Uterus (tissue), 4 donors: ENCODE results near the gene BRAT1. TPM values are rescaled to one million over a fixed set of nuclear protein-coding genes. Genes with fewer than 3 reads are reported as not detected.

Source experiments
- DNase-seq, 2 donors: peaks; one replicate each; pipeline ENCODE4 v3.0.0-alpha.2; 2019 to 2020
- H3K27ac ChIP-seq, 2 donors: fragments of 200-600 bp; sonication (generic); 1 replicate in 1 of 2; 2 replicates in 1 of 2; pipeline ENCODE4 v1.5.1; 2016 to 2018
- H3K27me3 ChIP-seq, 2 donors: fragments of 200-600 bp; sonication (generic); one replicate each; pipeline ENCODE4 v1.5.1; 2018 to 2019; ENCODE audit warnings: control low read depth in 1 of 2
- H3K36me3 ChIP-seq, 2 donors: fragments of 200-600 bp; sonication (generic); one replicate each; pipeline ENCODE4 v1.5.1; 2019; ENCODE audit warnings: control low read depth in 1 of 2
- H3K4me1 ChIP-seq, 2 donors: fragments of 200-600 bp; sonication (generic); one replicate each; pipeline ENCODE4 v1.5.1; 2018 to 2019; ENCODE audit warnings: control low read depth in 1 of 2
- H3K4me3 ChIP-seq, 2 donors: fragments of 200-600 bp; sonication (generic); 1 replicate in 1 of 2; 2 replicates in 1 of 2; pipeline ENCODE4 v1.5.1; 2018 to 2019; ENCODE audit warnings: mild to moderate bottlenecking in 1 of 2
- H3K9me3 ChIP-seq, 2 donors: fragments of 200-600 bp; sonication (generic); one replicate each; pipeline ENCODE4 v1.5.1; 2019; ENCODE audit warnings: control low read depth in 1 of 2
- POLR2A ChIP-seq, 2 donors: fragments of 450-650 bp; IDR thresholded peaks; one replicate each; pipeline ENCODE4 v1.6.1; 2016; ENCODE audit warnings: antibody characterized with exemption in 2 of 2, mild to moderate bottlenecking in 1 of 2, moderate library complexity in 1 of 2
- intact Hi-C: fragments of 100-400 bp; cut with DNase I; formaldehyde crosslinking; loops from one replicate; pipeline ENCODE4 v1.15.1; 2023; ENCODE audit warnings: low total_unique reads
- total RNA-seq, 4 donors: library from RNA; depleted of rRNA in 3 of 4; stranded (reverse); fragments of >200 nt in 3 of 4; gene quantifications; one replicate each; pipeline versions ENCODE4 v1.1.0 to v1.2.4, GENCODE V29; 2014 to 2023
- TF ChIP-seq, protein P1 (sequence below), 4 experiments: fragments of 200-600 bp in 2 of 4; fragments of 450-650 bp in 2 of 4; sonication (generic) in 2 of 4; IDR thresholded peaks; one replicate each; pipeline ENCODE4 v1.5.1; 2016 to 2019; ENCODE audit warnings: antibody characterized with exemption in 4 of 4, mild to moderate bottlenecking in 2 of 4, moderate library complexity in 1 of 4
- donor health status: DM: yes; HTN: yes; CAD: no.

Gene BRAT1
- total RNA-seq, 4 donors from 2014 or later = 10.3 to 44.3 (median 36.0) TPM

DNA sequence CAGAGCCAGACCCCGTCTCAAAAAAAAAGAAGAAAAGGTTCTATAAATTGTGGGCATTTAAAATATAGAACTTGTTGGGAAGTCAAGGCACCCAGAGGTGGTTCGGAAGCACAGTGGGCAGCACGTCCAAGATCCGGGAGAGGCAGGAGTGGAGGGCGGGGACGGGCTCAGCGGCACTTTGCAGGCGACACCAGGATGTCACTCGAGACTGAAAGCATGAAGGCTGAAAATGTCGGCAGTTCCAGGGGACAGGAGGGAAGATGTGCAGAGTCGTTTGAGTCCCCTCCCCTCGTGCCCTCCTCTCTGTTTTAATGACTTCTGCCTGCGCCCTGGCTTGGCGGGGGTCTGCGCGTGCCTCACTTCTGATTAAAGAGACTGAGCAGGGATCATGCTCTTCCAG lies 34.0 kb upstream of the BRAT1 start:
- H3K36me3 ChIP-seq = no peaks in the 10 kb centered on the region
- H3K4me3 ChIP-seq = no peak overlapping the region
- intact Hi-C loops = no loop called here
- no peak for DNase-seq
- H3K4me1 ChIP-seq = no peaks in the 10 kb centered on the region
- H3K27me3 ChIP-seq = no peaks in the 10 kb centered on the region
- H3K9me3 ChIP-seq = no peaks in the 10 kb centered on the region
- TF ChIP-seq POLR2A (IDR thresholded peaks at IDR 0.05) = no peak
- TF ChIP-seq, protein P1, sequence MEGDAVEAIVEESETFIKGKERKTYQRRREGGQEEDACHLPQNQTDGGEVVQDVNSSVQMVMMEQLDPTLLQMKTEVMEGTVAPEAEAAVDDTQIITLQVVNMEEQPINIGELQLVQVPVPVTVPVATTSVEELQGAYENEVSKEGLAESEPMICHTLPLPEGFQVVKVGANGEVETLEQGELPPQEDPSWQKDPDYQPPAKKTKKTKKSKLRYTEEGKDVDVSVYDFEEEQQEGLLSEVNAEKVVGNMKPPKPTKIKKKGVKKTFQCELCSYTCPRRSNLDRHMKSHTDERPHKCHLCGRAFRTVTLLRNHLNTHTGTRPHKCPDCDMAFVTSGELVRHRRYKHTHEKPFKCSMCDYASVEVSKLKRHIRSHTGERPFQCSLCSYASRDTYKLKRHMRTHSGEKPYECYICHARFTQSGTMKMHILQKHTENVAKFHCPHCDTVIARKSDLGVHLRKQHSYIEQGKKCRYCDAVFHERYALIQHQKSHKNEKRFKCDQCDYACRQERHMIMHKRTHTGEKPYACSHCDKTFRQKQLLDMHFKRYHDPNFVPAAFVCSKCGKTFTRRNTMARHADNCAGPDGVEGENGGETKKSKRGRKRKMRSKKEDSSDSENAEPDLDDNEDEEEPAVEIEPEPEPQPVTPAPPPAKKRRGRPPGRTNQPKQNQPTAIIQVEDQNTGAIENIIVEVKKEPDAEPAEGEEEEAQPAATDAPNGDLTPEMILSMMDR (IDR thresholded peaks at IDR 0.05) = no peak
- H3K27ac ChIP-seq = no peak overlapping the region

DNA sequence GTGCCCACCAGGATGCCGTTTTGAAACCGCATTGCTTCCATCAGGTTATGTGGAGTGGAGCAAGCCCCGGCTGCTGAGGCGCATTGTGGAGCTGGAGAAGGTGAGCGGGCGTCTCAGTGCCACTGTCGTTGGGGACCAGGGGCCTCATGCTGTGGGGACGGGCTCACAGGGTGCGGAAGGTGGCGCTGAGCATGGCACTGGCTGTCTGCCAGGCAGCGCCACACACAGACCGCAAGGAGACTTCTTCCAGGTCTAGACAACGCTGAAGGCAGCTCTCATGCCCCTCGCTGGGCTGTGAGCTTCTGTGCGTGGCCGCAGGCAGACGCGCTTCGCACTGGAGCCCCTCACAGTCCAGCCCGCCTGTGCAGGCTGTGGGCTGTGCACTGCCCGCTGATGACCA lies 32.5 kb upstream of the BRAT1 start:
- DNase-seq = no peak
- TF ChIP-seq, protein P1 (IDR thresholded peaks at IDR 0.05) = no peak
- no peak for TF ChIP-seq POLR2A (IDR thresholded peaks at IDR 0.05)
- H3K36me3 ChIP-seq = no peaks in the 10 kb centered on the region
- intact Hi-C loops = no loop called here
- no peaks in the 10 kb centered on the region for H3K4me1 ChIP-seq
- H3K27me3 ChIP-seq = no peaks in the 10 kb centered on the region
- H3K9me3 ChIP-seq = no peaks in the 10 kb centered on the region
- no peak overlapping the region for H3K27ac ChIP-seq
- H3K4me3 ChIP-seq = no peak overlapping the region

DNA sequence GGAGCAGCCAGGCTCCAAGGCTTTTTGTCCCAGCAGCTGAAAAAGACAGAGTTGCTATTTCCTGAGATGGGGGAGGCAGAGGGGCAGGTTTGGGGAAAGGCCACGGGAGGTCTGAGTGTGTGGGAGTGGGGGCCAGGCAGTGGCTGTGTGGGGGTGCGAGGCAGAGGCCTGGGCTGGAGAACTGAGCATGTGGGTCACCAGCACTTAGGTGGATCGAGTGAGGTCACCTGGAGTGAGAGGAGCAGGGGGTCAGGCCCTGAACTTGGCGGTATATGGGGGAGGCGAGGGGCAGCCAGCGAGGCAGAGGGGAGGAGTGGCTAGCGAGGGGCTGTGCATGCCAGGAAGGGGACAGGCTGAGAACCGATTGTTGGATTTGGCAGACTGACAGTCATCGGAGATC lies 31.8 kb upstream of the BRAT1 start:
- DNase-seq = no peak
- no peak for TF ChIP-seq POLR2A (IDR thresholded peaks at IDR 0.05)
- TF ChIP-seq, protein P1 (IDR thresholded peaks at IDR 0.05) = no peak
- no peaks in the 10 kb centered on the region for H3K4me1 ChIP-seq
- no peak overlapping the region for H3K27ac ChIP-seq
- no peak overlapping the region for H3K4me3 ChIP-seq
- H3K9me3 ChIP-seq = no peaks in the 10 kb centered on the region
- H3K36me3 ChIP-seq = no peaks in the 10 kb centered on the region
- H3K27me3 ChIP-seq = no peaks in the 10 kb centered on the region
- intact Hi-C loops = no loop called here

DNA sequence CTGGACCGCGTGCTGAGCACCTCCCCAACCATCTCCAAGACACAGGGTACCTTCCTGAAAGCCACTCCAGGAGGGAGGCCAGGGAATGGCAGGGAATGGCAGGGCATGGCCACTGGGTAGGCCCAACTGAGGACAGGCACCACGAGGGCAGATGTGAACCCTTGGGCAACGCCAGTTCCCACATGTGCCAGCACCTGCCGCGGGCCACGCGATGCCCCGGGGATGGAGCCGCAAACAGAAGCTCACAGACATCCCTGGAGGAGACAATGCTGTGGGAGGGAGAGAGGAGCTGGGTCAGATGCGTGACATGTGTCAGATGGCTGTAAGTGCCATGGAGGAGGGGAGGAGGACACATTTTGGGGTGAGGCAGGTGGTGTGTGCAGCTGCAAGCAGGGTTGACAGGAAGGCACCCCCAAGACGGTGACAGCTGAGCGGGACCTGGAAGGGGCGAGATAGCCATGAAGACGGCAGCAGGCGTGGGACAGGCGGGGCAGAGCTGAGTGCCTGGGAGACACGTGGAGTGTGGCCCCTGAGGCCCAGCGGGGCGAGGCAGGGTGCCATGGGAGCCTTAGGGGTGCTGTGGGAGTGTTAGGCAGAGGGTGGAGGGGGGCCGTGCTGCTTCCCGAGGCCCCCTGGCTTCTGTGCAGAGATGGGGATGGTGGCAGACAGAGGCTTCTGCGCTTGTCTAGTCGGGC lies 31.1 kb upstream of the BRAT1 start:
- H3K9me3 ChIP-seq = no peaks in the 10 kb centered on the region
- no peaks in the 10 kb centered on the region for H3K4me1 ChIP-seq
- intact Hi-C loops = no loop called here
- no peak overlapping the region for H3K4me3 ChIP-seq
- DNase-seq = no peak
- TF ChIP-seq, protein P1 (IDR thresholded peaks at IDR 0.05) = no peak
- no peak for TF ChIP-seq POLR2A (IDR thresholded peaks at IDR 0.05)
- H3K36me3 ChIP-seq = no peaks in the 10 kb centered on the region
- H3K27ac ChIP-seq = no peak overlapping the region
- no peaks in the 10 kb centered on the region for H3K27me3 ChIP-seq

DNA sequence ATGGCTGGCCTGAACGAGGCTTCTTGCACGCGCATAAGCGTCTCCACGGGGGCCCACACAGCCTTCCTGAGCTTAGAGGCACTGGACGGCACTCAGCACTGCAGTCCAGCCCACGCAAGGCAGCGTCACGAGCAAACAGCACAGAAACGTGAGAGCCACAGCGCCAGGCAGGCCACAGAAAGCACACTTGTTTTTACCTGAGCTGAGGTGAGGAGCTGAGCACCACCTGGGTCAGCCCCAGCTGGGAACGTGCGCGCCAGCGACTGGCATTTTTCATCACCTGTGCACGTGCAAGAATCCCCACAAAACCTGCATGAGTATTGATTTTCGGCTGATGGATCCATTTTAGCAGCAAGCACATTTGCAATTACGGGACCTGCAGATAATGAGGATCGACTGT lies 30.1 kb upstream of the BRAT1 start:
- Histone ChIP-seq H3K9me3 (no peaks in the 10 kb centered on the region), H3K4me3 (no peak overlapping the region), H3K36me3 (no peaks in the 10 kb centered on the region), H3K27ac (no peak overlapping the region), H3K4me1 (no peaks in the 10 kb centered on the region), H3K27me3 (no peaks in the 10 kb centered on the region)
- TF ChIP-seq, protein P1 (IDR thresholded peaks at IDR 0.05) = no peak
- no peak for TF ChIP-seq POLR2A (IDR thresholded peaks at IDR 0.05)
- intact Hi-C loops = no loop called here
- DNase-seq = no peak
